ENCODE results near the gene HEXIM1.

Gene HEXIM1

DNA sequence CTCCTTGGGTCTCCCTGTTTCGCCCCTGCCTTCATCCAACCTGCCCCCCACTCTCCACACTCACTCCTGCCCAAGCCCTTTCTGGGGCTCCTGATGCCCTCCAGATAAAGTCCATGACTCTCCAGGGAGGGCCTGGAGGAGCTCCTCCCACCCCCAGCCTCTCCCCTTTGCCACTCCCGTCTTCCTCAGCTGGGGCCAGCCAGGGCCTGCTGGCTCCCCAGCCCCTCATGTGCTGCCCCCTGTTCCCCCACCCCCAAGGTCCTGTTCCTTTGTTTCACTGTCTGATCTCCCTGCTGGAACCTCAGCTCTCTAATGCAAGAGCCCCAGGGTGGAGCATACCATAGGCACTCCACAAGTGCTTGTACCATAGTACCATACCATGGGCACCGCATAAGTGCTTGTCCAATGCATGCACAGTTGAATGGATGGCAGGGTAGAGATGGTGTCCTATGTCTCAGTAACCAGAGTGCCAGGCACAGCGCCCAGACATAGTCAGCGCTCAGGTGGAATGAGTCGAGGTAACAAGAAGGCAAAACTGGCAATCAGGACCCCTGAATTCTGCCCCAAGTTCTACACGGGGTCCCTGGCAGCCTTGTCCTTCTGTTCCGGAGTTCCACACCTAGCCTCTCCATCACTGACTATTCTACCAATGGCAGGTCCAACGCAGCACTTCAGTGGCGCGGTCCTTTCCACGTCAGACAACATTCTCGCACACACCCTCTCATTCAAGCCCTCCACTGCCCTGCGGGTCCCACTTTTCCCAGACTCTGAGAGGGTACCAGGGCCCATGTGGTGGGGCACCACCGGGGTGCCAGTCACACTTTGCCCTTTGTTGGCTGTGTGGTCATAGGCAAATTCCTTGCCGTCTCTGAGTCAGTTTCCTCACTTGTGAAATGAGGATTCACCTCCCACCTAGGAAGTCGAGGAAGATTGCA lies 17.3 kb upstream of the HEXIM1 start:
- no peak for DNase-seq

DNA sequence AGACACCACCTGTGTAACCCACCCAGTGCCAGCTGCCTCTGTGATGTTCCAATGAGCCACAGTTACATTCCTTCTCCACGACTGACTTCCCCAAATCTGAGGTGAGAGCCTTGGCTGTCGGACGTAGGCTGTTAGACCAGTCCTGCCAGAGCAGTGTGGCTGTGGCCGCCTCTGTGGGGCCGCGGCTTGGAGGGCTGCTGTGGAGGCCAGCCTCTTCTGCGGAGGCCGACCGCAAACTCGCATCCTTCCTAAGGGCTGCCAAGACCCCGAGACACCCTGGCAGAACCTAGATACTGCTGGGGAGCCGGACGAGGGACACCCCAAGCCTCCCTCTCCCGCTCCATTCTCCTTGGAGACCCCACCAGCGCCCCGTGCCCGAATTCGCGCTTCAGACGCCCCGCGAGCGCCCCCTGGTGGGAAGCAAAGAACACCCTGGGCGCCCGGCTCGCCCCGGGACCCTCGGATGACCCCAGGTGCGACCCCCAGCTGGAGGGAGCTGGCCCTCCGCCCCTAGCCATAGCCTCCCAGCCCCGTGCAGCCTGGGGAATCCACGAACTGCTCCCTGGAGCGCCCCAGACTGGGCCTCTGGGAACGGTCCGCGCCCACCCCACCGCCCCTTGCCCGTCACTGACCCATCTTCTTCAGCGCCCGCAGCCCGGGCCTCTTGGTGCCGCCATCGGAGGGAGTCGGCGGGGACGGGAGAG lies 16.5 kb upstream of the HEXIM1 start:
- DNase-seq = no peak

DNA sequence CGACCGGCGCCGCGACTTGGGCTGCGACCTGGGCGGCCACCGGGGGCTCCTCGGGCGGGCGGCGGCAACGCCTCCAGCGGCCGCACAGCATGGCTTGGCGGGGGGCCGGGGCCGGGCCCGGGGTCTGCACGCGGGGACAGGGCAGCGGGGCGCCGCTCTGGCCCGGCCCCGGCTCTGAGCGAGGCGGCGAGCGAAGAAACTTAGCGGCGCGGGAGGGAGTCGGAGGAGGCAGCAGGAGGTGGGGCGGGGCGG lies 16.0 kb upstream of the HEXIM1 start, which contains the start of gene PLCD3:
Gene PLCD3, minus strand, starts transcription at position 196 of the 252 bp plus-strand sequence. Its CDS starts 105 bp downstream, at position 91.
- DNase-seq = no peak

DNA sequence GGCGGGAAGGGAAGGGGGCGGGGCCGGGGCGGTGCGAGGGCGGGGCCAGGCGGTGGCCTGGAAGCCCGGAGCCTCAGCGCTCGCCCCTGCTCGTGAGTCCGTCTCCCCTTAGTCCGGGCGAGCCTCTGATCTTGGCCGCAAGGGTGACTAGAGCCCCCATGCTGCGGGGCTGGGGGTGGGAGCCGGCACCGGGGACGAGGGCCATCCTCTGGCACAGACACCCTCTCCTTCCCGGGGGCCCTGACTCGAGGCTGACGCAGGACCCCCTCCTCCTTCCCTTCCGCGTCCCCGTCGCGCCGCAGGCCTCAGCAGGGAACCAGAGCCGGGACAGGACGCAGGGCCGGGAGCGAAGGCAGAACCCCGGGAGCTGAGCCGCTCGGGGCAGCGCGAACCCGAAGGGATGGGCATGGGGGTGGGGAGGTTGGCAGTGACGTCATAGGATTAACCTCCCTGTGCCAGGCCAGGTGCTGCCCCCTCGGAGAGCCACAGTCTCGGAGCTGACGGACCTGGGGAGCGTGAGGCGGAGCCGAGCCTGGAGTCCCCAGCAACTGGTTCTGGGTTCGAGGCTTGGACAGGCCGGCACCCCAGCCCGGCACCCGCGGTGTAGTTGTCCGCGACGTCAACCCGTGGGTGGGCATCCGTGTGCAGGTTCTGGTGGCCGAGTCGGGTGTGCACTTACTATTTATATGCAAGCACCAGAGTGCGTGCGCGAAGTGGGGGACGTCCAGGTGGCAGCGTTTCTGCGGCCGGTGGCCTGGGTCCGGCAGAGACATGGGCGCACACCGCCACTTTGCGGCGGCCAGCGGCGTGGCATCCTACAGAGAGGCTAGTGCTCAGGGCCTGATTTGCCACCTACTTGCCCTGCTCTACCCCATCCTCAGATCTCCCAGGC lies 15.5 kb upstream of the HEXIM1 start:
- peak in 1 of 2 experiments; percentile 48 for DNase-seq

DNA sequence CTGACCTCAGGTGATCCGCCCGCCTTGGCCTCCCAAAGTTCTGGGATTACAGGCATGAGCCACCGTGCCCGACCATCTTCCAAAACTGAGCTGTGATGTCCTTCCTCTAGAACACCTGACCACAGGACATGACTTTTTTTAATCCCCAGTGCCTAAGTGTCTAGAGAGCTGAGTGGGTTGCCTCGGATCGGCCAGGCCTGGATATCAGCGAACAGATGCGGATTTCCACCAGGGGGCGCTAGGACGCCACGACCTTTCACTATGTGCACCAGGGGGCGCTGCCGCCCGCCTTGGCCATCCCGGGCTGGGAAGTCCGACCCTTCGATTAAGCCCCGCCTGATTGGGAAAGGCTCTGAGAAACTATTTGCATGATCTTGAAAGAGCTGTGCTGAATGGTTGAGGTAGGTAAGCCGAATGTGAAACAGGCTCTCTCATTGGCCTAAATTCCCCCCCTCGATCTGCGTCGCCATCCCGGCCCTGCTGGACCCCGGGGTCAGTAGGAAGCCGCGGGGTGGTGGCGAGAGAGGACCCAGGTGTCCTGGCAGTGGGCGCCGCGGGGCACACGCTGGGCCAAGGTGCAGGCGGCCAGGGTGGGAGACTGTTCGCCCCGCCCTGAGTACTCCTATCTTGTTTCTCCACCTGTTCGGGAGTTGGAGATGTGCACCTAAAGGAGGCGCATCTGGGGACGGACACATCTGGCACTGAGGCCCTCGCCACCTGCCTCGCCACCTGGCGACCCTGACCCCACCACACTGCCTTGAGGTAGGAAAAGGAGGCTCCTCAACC lies 12.9 kb upstream of the HEXIM1 start, which contains the start of gene ACBD4:
Gene ACBD4, plus strand, starts transcription at position 496 of the 786 bp plus-strand sequence. CDS start 458 bp downstream, outside the sequence.
- DNase-seq = peak; percentile 66 to 94

DNA sequence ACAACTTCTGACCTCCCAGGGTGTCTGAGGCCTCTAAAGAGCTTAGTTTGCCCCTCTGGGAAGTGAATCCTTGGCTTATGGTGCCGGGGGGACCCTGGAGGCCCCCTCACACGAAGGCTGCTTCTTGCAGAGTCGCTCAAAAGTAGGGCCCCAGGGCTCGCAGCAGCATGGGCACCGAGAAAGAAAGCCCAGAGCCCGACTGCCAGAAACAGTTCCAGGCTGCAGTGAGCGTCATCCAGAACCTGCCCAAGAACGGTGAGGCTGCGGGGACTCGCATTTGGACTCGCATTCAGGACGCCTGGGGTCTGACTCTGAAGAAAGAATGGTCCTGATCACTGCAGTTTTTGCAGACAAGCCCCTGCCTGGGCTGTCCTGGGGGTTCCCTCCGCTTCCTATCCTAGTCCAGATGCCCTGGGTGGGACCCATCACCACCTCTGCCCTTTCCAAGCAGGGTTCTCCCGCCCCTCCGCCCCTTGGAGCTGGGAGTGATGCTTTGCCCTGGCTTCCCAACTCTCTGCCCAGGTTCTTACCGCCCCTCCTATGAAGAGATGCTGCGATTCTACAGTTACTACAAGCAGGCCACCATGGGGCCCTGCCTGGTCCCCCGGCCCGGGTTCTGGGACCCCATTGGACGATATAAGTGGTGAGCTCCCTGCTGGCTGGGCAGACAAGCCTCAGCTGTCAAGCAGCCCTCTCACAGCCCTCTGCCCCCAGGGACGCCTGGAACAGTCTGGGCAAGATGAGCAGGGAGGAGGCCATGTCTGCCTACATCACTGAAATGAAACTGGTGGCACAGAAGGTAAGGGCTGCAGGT lies 12.1 kb upstream of the HEXIM1 start:
- no peak for DNase-seq

DNA sequence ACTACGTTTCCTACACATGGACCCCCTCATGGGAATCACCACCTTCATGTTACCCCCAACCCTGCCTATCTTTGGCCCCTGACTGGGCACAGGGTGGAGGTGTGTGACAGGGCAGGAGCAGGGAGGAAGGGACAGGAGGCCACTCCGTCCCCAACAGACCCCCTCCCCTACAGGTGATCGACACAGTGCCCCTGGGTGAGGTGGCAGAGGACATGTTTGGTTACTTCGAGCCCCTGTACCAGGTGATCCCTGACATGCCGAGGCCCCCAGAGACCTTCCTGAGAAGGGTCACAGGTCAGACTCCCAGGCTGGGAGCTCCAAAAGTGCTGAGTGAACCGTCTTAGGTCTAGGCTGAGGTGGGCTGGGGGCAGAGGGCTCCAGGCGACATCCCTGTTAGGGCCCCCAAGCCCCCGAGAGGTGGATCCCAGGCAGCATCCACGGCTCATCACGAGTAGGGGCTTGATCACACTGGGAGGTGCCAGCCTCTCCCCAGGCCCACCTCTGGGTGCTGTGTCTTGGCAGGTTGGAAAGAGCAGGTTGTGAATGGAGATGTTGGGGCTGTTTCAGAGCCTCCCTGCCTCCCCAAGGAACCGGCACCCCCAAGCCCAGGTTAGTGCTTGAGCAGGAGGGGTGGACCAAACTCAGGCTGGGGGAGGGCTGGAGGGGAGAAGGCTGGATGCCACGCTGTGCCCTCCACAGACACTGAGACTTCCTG lies 11.3 kb upstream of the HEXIM1 start:
- DNase-seq = no peak

DNA sequence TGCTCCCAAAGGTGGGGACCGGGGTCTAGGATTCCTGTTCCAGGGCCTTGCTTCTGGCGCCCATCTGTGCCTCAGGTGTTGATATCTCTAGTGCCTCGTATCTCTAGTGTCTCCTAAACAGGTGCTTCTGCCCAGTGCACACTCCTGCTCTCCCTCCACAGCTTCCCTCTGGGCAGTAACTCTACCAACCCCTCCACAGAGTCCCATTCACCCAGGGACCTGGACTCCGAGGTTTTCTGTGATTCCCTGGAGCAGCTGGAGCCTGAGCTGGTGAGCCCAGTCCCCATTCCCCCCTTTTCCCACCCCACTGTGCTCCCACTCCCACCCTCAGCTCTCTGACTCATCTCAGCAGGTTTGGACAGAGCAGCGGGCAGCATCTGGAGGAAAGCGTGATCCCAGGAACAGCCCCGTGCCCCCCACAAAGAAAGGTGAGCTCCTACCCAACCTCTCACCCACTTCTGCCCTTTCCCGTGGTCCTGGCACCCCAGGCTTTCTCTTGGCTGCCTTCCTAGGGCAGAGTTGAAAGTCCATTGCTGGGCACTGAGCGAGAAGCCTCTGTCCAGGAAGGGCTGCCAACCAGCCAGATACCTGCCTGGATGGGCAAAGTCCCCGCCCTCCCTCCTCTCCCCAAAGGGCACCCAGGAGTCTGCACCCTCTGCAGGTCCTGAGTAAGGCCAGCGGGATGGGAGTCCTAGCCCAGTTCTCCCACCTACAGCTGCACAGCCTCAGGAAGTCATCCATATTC lies 10.5 kb upstream of the HEXIM1 start:
- no peak for DNase-seq

DNA sequence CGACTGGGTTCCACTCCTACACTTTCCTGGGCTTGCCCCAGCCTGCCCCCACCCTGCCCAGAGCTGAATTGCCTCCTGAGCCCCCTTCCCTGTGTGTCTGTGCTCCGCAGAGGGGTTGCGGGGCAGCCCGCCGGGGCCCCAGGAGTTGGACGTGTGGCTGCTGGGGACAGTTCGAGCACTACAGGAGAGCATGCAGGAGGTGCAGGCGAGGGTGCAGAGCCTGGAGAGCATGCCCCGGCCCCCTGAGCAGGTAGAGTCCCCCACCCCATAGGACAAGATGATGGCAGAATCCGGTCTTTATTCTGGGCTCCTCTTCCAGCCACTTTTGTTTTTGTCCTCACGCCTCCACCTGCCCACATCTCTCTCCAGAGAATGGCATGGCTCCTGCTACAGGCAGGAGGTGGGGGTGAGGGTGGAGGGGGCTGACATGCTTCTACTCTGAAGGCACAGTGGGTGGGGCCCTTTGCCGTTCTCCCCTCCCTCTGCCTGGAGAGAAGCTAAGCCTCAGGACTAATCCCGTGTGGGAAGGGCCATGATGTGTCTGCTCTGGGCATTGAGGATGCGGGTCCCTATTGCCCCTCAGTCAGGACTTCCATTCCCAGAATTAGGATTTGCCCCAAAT lies 9.3 kb upstream of the HEXIM1 start:
- DNase-seq = no peak

DNA sequence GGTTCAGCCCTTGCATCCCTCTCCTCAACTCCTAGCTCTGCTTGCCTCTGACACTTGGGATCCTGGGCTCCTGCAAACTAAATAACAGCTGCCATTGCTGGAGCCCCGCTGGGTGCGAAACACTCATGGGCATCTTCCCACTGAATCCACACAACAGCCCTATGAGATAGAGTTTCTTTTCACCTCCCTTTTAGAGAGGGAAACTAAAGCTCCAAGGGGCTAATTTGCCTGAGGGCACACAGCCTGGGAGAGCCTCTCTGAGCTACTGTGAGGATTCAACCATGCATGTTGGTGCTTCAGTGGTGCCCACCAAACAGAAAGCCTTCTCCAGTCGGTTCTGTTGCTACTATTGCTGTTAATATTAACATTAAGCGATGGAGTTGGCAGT lies 8.7 kb upstream of the HEXIM1 start:
- DNase-seq = no peak

DNA sequence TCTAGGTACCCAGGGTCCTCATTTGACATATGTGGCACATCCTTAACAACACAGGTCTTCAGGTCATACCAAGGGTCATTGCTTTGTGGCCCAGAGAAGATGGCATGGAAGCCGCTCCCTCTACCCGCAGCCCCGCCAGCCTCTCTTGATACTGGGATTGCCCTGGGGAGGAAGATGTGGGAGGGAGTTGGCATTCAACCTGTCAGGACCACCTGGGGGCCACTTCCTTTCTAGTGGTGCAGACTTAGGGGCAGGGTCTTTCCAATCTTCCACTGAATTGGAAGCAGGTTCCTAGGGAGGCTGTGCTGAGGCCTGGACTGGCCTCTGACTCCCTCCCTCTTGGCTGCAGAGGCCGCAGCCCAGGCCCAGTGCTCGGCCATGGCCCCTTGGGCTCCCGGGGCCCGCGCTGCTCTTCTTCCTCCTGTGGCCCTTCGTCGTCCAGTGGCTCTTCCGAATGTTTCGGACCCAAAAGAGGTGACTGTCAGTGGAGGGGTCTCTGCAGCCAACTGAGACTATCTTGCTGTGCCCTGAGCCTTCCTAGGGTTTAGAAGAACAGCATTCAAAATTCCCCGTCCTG lies 5.1 kb upstream of the HEXIM1 start:
- no peak for DNase-seq

DNA sequence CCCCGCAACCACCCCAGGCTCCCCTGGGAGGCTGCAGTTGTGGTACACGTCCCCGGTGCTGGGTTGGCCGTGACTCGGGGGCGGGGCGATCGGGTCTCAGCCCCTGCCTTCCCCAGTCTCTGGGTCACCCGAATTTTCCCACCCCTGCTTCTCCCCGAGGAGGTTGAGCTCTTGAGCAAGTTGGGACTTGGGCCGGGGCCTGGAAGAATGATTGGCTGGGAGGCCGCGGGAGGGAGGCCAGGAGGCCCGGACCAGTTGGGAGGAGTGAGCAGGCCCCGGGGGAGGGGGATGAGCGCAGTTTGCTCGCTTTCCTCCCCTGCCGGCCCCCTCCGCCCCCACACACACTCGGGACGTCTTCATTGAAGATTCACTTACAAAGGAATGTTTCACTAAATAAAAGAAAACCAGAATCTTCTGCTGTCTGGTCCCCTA lies 4.5 kb upstream of the HEXIM1 start:
- DNase-seq = no peak

DNA sequence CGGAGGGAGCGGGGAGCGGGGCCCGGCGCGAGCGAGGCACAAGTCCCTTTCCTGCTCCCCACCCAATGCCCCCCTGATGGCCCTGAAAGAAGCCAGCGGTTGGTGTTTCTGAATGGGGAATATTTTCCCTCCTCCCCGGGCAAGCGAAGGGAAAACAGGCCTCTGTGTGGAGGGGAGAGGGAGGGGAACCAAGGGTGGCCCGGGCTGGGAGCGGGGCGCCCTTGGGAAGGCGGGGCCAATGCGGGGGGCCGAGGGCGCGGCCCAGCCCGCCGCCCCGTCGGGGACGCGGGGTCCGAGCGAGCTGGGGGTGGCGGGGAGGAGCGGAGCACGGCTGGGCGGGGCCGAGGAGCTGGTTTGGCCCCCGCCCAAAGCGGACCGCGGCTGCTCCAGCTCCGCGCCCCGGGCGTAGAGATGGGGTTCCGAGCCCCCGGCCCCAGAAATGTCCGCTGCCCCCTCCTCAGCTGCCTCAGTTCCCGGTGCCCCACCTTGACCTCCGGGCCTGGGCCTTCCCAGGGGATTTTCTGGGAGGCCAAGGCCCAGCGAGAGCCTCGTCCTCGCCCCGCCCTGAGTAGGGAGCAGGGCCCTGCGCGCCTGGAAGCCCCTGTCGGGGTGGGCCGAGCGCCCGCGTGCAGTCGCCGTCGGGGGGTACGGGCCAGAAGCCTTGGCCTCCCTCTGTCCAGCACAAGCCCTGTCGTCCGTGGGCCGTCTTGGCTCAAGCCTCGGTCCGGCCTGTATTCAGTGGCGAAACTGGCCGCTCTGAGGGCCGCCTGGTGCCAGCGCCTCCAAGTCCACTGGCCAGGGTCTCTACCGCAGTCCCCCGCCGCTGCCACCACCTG lies 3.9 kb upstream of the HEXIM1 start:
- no peak for DNase-seq

DNA sequence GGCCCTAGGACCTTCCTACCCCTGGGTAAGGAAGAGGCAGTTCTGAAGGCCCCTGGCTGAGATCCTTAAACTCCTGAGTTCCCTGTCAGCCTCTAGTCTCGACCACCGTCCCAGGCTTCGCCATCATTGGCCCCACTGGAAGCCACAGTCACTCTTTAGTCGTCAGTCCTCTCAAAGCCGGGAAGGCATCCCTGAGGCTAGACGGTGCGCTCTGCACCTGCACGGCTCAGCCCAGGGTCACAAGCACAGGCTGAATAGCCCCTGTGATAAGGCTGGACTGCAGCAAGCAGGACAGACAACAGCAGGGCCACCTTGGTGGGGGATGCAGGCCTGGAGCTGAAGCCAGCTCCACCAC lies 3.3 kb upstream of the HEXIM1 start:
- no peak for DNase-seq

DNA sequence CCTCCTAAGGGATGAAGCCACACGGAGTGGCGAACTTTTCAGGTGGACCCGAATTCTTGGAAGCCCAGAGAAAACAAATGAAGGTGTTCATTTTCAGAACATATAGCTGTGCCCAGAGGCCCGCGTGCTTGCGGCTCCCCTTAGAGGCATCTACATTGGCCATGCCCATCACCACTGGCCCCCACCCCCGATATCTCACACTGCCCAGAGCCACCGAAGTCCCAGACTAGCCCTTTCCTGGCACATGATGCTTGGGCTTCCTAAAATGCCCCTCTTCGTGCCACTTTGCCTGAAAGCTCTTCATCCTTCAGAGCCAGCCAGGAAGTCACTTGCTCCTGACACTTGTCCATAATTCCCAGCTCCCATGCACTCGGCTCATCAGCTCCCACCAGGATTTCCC lies 2.1 kb upstream of the HEXIM1 start:
- no peak for DNase-seq

DNA sequence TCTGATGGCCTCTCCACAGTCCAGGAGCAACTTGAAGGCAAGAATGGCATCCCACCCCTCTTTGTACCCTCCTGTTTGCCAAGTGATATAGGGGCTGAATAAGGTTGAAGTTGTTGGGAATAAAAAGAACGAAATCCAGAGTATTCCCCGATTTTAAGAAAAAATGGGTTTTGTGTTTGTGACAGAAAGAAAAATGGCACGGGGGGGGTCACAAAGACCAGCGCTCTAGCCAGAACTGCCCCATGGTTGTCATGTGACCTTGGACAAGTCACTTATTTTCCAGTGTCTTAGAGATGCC lies 1.7 kb upstream of the HEXIM1 start:
- no peak for DNase-seq

DNA sequence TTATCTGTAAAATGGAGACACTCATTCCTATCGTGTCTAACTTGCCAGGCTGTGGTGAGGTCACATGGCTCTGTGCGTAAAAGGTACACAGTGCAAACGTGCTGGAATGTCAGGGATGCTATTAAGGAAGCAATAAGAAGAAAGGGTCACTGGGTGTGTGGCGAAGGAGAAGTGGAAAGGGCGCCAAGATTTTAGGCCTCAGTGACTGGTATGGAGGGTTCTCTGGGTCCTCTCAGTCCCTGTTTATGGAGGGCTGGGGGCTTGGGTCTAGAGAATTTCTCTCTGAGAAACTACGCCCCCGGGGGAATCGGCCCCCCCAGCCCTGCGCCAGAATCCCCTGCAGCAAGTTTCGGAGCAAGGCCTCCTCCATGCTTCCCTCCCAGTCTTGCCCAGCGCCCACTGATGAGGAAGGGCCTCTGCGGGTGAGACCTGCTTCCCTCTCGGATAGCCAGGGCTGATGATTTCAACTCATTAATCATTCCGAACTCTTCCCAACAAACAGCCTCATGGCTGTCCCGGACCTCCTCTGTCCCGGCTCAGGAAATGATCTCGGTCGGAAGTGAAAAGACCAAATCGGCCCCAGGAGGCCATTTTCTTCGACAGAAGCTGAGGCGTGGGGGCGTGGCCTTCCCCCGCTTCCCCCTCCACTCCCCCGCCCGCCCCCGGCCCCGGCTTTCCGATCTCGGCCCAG lies 1.2 kb upstream of the HEXIM1 start:
- DNase-seq = no peak
